ENCODE measurements around the gene GATA2.

GATA2 gene

GRCh38 chr3:128455786-128456748 is 36.9 kb downstream of the GATA2 start:
- no peak for DNase-seq

GRCh38 chr3:128455116-128455515 is 37.9 kb downstream of the GATA2 start:
- DNase-seq: no peak

- DNase-seq: no peak
Observed at GRCh38 chr3:128454310-128454618, 38.7 kb downstream of the GATA2 start.

- DNase-seq: no peak
Observed at GRCh38 chr3:128453501-128454309, 39.3 kb downstream of the GATA2 start.

GRCh38 chr3:128452678-128453275 is 40.2 kb downstream of the GATA2 start:
- DNase-seq: no peak

- no peak for DNase-seq
Observed at GRCh38 chr3:128452120-128452519, 40.9 kb downstream of the GATA2 start.

- no peak for DNase-seq
Observed at GRCh38 chr3:128449111-128449638, 43.8 kb downstream of the GATA2 start.

- no peak for DNase-seq
Observed at GRCh38 chr3:128448491-128448890, 44.5 kb downstream of the GATA2 start.

GRCh38 chr3:128447561-128448013 is 45.4 kb downstream of the GATA2 start:
- no peak for DNase-seq

- no peak for DNase-seq
Observed at GRCh38 chr3:128446821-128447220, 46.2 kb downstream of the GATA2 start.

- DNase-seq: no peak
Observed at GRCh38 chr3:128445357-128445756, 47.6 kb downstream of the GATA2 start.

- DNase-seq: no peak
Observed at GRCh38 chr3:128443771-128444170, 49.2 kb downstream of the GATA2 start.

- DNase-seq: no peak
Observed at GRCh38 chr3:128442949-128443348, 50.1 kb downstream of the GATA2 start.

GRCh38 chr3:128442070-128442469 is 50.9 kb downstream of the GATA2 start:
- no peak for DNase-seq

GRCh38 chr3:128439226-128439625 is 53.8 kb downstream of the GATA2 start:
- DNase-seq: no peak

GRCh38 chr3:128438488-128439072 is 54.4 kb downstream of the GATA2 start:
- no peak for DNase-seq

GRCh38 chr3:128436214-128436613 is 56.8 kb downstream of the GATA2 start:
- DNase-seq: no peak

- DNase-seq: no peak
Observed at GRCh38 chr3:128435561-128435960, 57.4 kb downstream of the GATA2 start.

GRCh38 chr3:128435058-128435457 is 57.9 kb downstream of the GATA2 start:
- DNase-seq: no peak

- no peak for DNase-seq
Observed at GRCh38 chr3:128434524-128434923, 58.5 kb downstream of the GATA2 start.

- no peak for DNase-seq
Observed at GRCh38 chr3:128433837-128434165, 59.2 kb downstream of the GATA2 start.

GRCh38 chr3:128432971-128433836 is 59.8 kb downstream of the GATA2 start:
- no peak for DNase-seq
